ENCODE results near the gene PSMG2. TPM values are rescaled to one million over a fixed set of nuclear protein-coding genes. Genes with fewer than 3 reads are reported as not detected.
A peak's percentile ranks its signal among the peaks of the same experiment; 100 is the strongest.

PSMG2 gene
- total RNA-seq, 2 experiments from 2014 or later, result 58.4 to 61.7 TPM

GRCh38 chr18:12711446-12711845, 8.6 kb downstream of the PSMG2 start:
- H3K36me3 Mint-ChIP-seq (ENCODE audit: low read depth), result peaks cover 68% of the 10 kb centered on the region
- H3K9me3 Mint-ChIP-seq, result no peaks in the 10 kb centered on the region
- H3K4me1 Mint-ChIP-seq (ENCODE audit: low read depth), result peaks cover 17% of the 10 kb centered on the region
- ChIA-PET POLR2A (no interaction called here), CTCF (interaction anchor here (1.8 kb wide), 1 partner anchor 16 kb away, joined by 5 read pairs; no protein-coding TSS in a partner anchor)
- no peaks in the 10 kb centered on the region for H3K27me3 Mint-ChIP-seq
- H3K4me3 ChIP-seq (ENCODE audit: low read length), result no peak overlapping the region
- no peaks in the 10 kb centered on the region for H3K27me3 ChIP-seq (ENCODE audit: control insufficient read depth in 1 of 2, insufficient read depth in 2 of 2, low read length in 2 of 2)
- DNase-seq (no peak), ATAC-seq (ENCODE audit: poor library complexity) (no peak)
- H3K36me3 ChIP-seq (ENCODE audit: insufficient read depth, low read length), result peaks cover 69% of the 10 kb centered on the region
- TF ChIP-seq CTCF (IDR thresholded peaks at IDR 0.05), result no peak
- H3K27ac Mint-ChIP-seq, result no peak overlapping the region
- H3K27ac ChIP-seq (ENCODE audit: low read depth in 1 of 2, low read length in 2 of 2), result no peak overlapping the region
- intact Hi-C loops (cut with DNase I, micrococcal nuclease), result no loop called here
- H3K9me3 ChIP-seq (ENCODE audit: control insufficient read depth in 1 of 2, insufficient read depth in 1 of 2, low read length in 2 of 2), result no peaks in the 10 kb centered on the region
- no peak overlapping the region for H3K4me3 Mint-ChIP-seq
- H3K4me1 ChIP-seq (ENCODE audit: insufficient read depth, low read length), result no peaks in the 10 kb centered on the region

- H3K4me3 ChIP-seq (ENCODE audit: low read length), result no peak overlapping the region
- Mint-ChIP-seq H3K27ac (peak overlapping the region; percentile 24), H3K9me3 (no peaks in the 10 kb centered on the region), H3K4me3 (no peak overlapping the region), H3K36me3 (ENCODE audit: low read depth) (peaks cover 78% of the 10 kb centered on the region), H3K4me1 (ENCODE audit: low read depth) (peaks cover 6% of the 10 kb centered on the region), H3K27me3 (no peaks in the 10 kb centered on the region)
- CTCF ChIA-PET, result no interaction called here
- no peak for ATAC-seq (ENCODE audit: poor library complexity)
- H3K36me3 ChIP-seq (ENCODE audit: insufficient read depth, low read length), result peaks cover 87% of the 10 kb centered on the region
- DNase-seq, result no peak
- H3K9me3 ChIP-seq (ENCODE audit: control insufficient read depth in 1 of 2, insufficient read depth in 1 of 2, low read length in 2 of 2), result no peaks in the 10 kb centered on the region
- peak overlapping the region in 1 of 2 donors; percentile 14 for H3K27ac ChIP-seq (ENCODE audit: low read depth in 1 of 2, low read length in 2 of 2)
- intact Hi-C loops (cut with DNase I, micrococcal nuclease), result no loop called here
- no peaks in the 10 kb centered on the region for H3K27me3 ChIP-seq (ENCODE audit: control insufficient read depth in 1 of 2, insufficient read depth in 2 of 2, low read length in 2 of 2)
- POLR2A ChIA-PET, result interaction anchor here (0.6 kb wide), 1 partner anchor 162 kb away, joined by 4 read pairs; no protein-coding TSS in a partner anchor
- no peaks in the 10 kb centered on the region for H3K4me1 ChIP-seq (ENCODE audit: insufficient read depth, low read length)
- TF ChIP-seq CTCF (IDR thresholded peaks at IDR 0.05), result no peak
Measured at GRCh38 chr18:12721495-12722275, 18.8 kb downstream of the PSMG2 start.

- no peak overlapping the region for H3K4me3 ChIP-seq (ENCODE audit: low read length)
- Mint-ChIP-seq H3K27me3 (no peaks in the 10 kb centered on the region), H3K4me1 (ENCODE audit: low read depth) (peaks cover 6% of the 10 kb centered on the region), H3K27ac (no peak overlapping the region), H3K9me3 (no peaks in the 10 kb centered on the region), H3K4me3 (no peak overlapping the region), H3K36me3 (ENCODE audit: low read depth) (peaks cover 77% of the 10 kb centered on the region)
- H3K9me3 ChIP-seq (ENCODE audit: control insufficient read depth in 1 of 2, insufficient read depth in 1 of 2, low read length in 2 of 2), result no peaks in the 10 kb centered on the region
- H3K36me3 ChIP-seq (ENCODE audit: insufficient read depth, low read length), result peaks cover 83% of the 10 kb centered on the region
- ChIA-PET POLR2A (interaction anchor here (1.0 kb wide), 1 partner anchor 212 kb away, joined by 3 read pairs; no protein-coding TSS in a partner anchor), CTCF (no interaction called here)
- ATAC-seq (ENCODE audit: poor library complexity) (no peak), DNase-seq (no peak)
- no peaks in the 10 kb centered on the region for H3K4me1 ChIP-seq (ENCODE audit: insufficient read depth, low read length)
- no peaks in the 10 kb centered on the region for H3K27me3 ChIP-seq (ENCODE audit: control insufficient read depth in 1 of 2, insufficient read depth in 2 of 2, low read length in 2 of 2)
- H3K27ac ChIP-seq (ENCODE audit: low read depth in 1 of 2, low read length in 2 of 2), result no peak overlapping the region
- TF ChIP-seq CTCF (IDR thresholded peaks at IDR 0.05), result no peak
- intact Hi-C loops (cut with DNase I, micrococcal nuclease), result no loop called here
Measured at GRCh38 chr18:12722731-12723130, 19.9 kb downstream of the PSMG2 start.

Data from CD4-positive, alpha-beta T cell (primary cell).